K562 (cell line): ENCODE results near the gene ERVH48-1. TPM values are rescaled to one million over a fixed set of nuclear protein-coding genes. Genes with fewer than 3 reads are reported as not detected.
A peak's percentile ranks its signal among the peaks of the same experiment; 100 is the strongest.

Experiments
- CTBP1 ChIP-seq: fragments of 450-650 bp; IDR thresholded peaks from 2 replicates; pipeline ENCODE4 v1.6.1; 2016; ENCODE audit warnings: borderline replicate concordance
- FOXA3 ChIP-seq, 2 experiments: fragments of 450-650 bp in 1 of 2; sonication (generic) in 1 of 2; formaldehyde crosslinking; IDR thresholded peaks in 1 of 2; conservative IDR thresholded peaks in 1 of 2; 2 replicates each; pipeline versions ENCODE4 v1.4.0 to v1.8.0; 2020 to 2022; ENCODE audit warnings: mild to moderate bottlenecking in 2 of 2, missing genetic modification reagents in 1 of 2
- GTF2E2 ChIP-seq: fragments of 200-800 bp; sonication (Bioruptor generic); IDR thresholded peaks from 2 replicates; pipeline ENCODE4 v1.6.1; 2016; ENCODE audit warnings: missing genetic modification characterization, missing compliant biosample characterization
- HMGN3 ChIP-seq: IDR thresholded peaks from 2 replicates; pipeline ENCODE4 v1.6.1; 2011; ENCODE audit warnings: borderline replicate concordance, low read depth, mild to moderate bottlenecking, mixed read lengths, low read length; ENCODE audit not compliant: insufficient read length; ENCODE audit errors: extremely low read depth
- HMGXB4 ChIP-seq: sonication (generic); formaldehyde crosslinking; IDR thresholded peaks from 2 replicates; pipeline ENCODE4 v1.8.1; 2023; ENCODE audit warnings: mild to moderate bottlenecking, missing genetic modification reagents
- HNRNPLL ChIP-seq: fragments of 200-400 bp; formaldehyde crosslinking; IDR thresholded peaks from 2 replicates; pipeline ENCODE4 v1.6.1; 2017; ENCODE audit warnings: low read length, low read depth, mild to moderate bottlenecking; ENCODE audit not compliant: poor library complexity, severe bottlenecking
- LCOR ChIP-seq: sonication (generic); formaldehyde crosslinking; IDR thresholded peaks from 2 replicates; pipeline ENCODE4 v1.8.0; 2022; ENCODE audit warnings: mild to moderate bottlenecking, missing genetic modification reagents
- MXD1 ChIP-seq: fragments of 250-450 bp; sonication (Bioruptor Pico); IDR thresholded peaks from 2 replicates; pipeline ENCODE4 v1.8.0; 2021; ENCODE audit warnings: borderline replicate concordance, mild to moderate bottlenecking, moderate library complexity; ENCODE audit not compliant: poor library complexity, severe bottlenecking
- MYNN ChIP-seq, 2 experiments: sonication (generic); formaldehyde crosslinking in 1 of 2; IDR thresholded peaks; 2 replicates each; pipeline versions ENCODE4 v1.5.0 to v1.6.1; 2016 to 2020; ENCODE audit warnings: antibody characterized with exemption in 1 of 2, missing genetic modification reagents in 1 of 2
- NONO ChIP-seq, 2 experiments: fragments of 200-400 bp in 1 of 2; fragments of 450-650 bp in 1 of 2; formaldehyde crosslinking in 1 of 2; IDR thresholded peaks; 2 replicates each; pipeline ENCODE4 v1.6.1; 2017; ENCODE audit warnings: low read depth in 2 of 2, mild to moderate bottlenecking in 2 of 2, moderate library complexity in 2 of 2, low read length in 1 of 2
- PKNOX1 ChIP-seq: fragments of 450-650 bp; IDR thresholded peaks from 2 replicates; pipeline ENCODE4 v1.6.1; 2016
- POLR2A ChIP-seq: fragments of 450-650 bp; conservative IDR thresholded peaks from 2 replicates; pipeline ENCODE4 v1.6.1; 2016
- POLR2H ChIP-seq: IDR thresholded peaks from 2 replicates; pipeline ENCODE4 v1.6.1; 2016; ENCODE audit warnings: missing genetic modification characterization, low read depth, mild to moderate bottlenecking, control low read depth, missing compliant biosample characterization, moderate library complexity
- PTBP1 ChIP-seq: fragments of 200-400 bp; formaldehyde crosslinking; IDR thresholded peaks from 2 replicates; pipeline ENCODE4 v1.6.1; 2017; ENCODE audit warnings: low read depth, low read length
- XRCC3 ChIP-seq: fragments of 450-650 bp; IDR thresholded peaks from 2 replicates; pipeline ENCODE4 v1.6.1; 2017; ENCODE audit warnings: mild to moderate bottlenecking, moderate library complexity
- ZBTB17 ChIP-seq: fragments of 450-650 bp; formaldehyde crosslinking; IDR thresholded peaks from 2 replicates; pipeline ENCODE4 v1.4.0; 2020; ENCODE audit warnings: mild to moderate bottlenecking
- ZBTB9 ChIP-seq: fragments of 450-650 bp; formaldehyde crosslinking; IDR thresholded peaks from 2 replicates; pipeline ENCODE4 v1.4.0; 2020; ENCODE audit warnings: mild to moderate bottlenecking, moderate library complexity
- ZNF212 ChIP-seq: fragments of 450-650 bp; formaldehyde crosslinking; IDR thresholded peaks from 2 replicates; pipeline ENCODE4 v1.4.0; 2020; ENCODE audit warnings: mild to moderate bottlenecking
- ZNF436 ChIP-seq: fragments of 250-450, 450-650 bp; sonication (Bioruptor Pico); formaldehyde crosslinking; IDR thresholded peaks from 2 replicates; pipeline ENCODE4 v1.7.0; 2020; ENCODE audit warnings: mild to moderate bottlenecking
- ZNF512 ChIP-seq: IDR thresholded peaks from 2 replicates; pipeline ENCODE4 v1.6.1; 2016; ENCODE audit warnings: missing genetic modification characterization, missing compliant biosample characterization
- polyA plus RNA-seq, 8 experiments: library from polyadenylated mRNA; depleted of rRNA in 4 of 8; stranded (reverse) in 5 of 8; unstranded in 3 of 8; fragments of >200 nt; fragmentation: Nextera tagmentation in 2 of 8; fragmentation: Illumina TruSeq in 1 of 8; extraction: Ambion mirVana in 2 of 8; extraction: Trizol in 1 of 8; gene quantifications; 2 replicates each; pipeline versions ENCODE4 v1.2.1 to v1.2.3, GENCODE V29; 2011 to 2014; ENCODE audit warnings: inconsistent platforms in 1 of 8, missing spikeins in 1 of 8
- total RNA-seq, 7 experiments: library from RNA; depleted of rRNA in 6 of 7; stranded (reverse); fragments of >200 nt in 6 of 7; fragmentation: Illumina TruSeq in 2 of 7; extraction: Trizol in 2 of 7; gene quantifications; 2 replicates each; pipeline versions ENCODE4 v1.2.1 to v1.2.3, GENCODE V29; 2011 to 2021; ENCODE audit warnings: low replicate concordance in 1 of 7

The ERVH48-1 gene
- total and polyA plus RNA-seq, 9 of the 15 experiments (the other 6 are each of a cell fraction or from before 2014, with no cell fraction given), result 0.08 to 0.49 (median 0.16) TPM; not detected in 3

- TF ChIP-seq FOXA3 (CRISPR knock-in tag; conservative IDR thresholded peaks at IDR 0.05 in 1 of 2, IDR thresholded peaks at IDR 0.05 in 1 of 2), result peak in 1 of 2 experiments; percentile 50; a peak in 1 of 4 replicates
- 0 out of 2 replicates have a peak, but pooled peaks have one; percentile 5 for TF ChIP-seq PTBP1
- peak; percentile 58 for TF ChIP-seq HNRNPLL
- TF ChIP-seq ZNF512 (tag), result no peak
- no peak for TF ChIP-seq ZNF212 (CRISPR knock-in tag)
- TF ChIP-seq CTBP1, result peak; percentile 93
- TF ChIP-seq ZNF436 (CRISPR knock-in tag), result no peak
- TF ChIP-seq LCOR, result peak; percentile 24; the same call in 1 of the 2 replicates
- TF ChIP-seq POLR2H (tag), result peak; percentile 94
- peak; percentile 30; the same call in 1 of the 2 replicates for TF ChIP-seq ZBTB17
- peak; percentile 45; the same call in 1 of the 2 replicates for TF ChIP-seq ZBTB9 (CRISPR knock-in tag)
- peak; percentile 74 for TF ChIP-seq HMGN3
- peak; percentile 88 for TF ChIP-seq PKNOX1
- TF ChIP-seq GTF2E2 (tag), result peak; percentile 98
- TF ChIP-seq XRCC3, result no peak; the same call in 1 of the 2 replicates
- TF ChIP-seq MYNN (IDR thresholded peaks at IDR 0.05), result peak; percentile 81; the same call in 1 of the 2 replicates
- TF ChIP-seq MYNN (CRISPR knock-in tag; IDR thresholded peaks at IDR 0.05), result no peak
- peak; percentile 96; the same call in 1 of the 2 replicates for TF ChIP-seq HMGXB4 (CRISPR knock-in tag)
- TF ChIP-seq MXD1 (CRISPR knock-in tag), result peak; percentile 52
- TF ChIP-seq NONO (IDR thresholded peaks at IDR 0.05; ENCODE audit: low read depth in 2 of 2, low read length in 1 of 2), result peak; percentile 85 to 89; a peak in 3 of 4 replicates
- peak; percentile 99 for TF ChIP-seq POLR2A
Observed at GRCh38 chr21:42892931-42893755, 32.3 kb downstream of the ERVH48-1 start, which contains the start of gene NDUFV3 (continued).
